HG02610 (cell line): ENCODE results near the gene FHAD1.
"Not testable (repeated sequence)": the region's sequence is repeated elsewhere in the genome, so short reads cannot be mapped to it uniquely, and the experiment has no call there.

ENCODE experiments used
- ATAC-seq: cut with Tn5 transposase; IDR thresholded peaks from one replicate; pipeline ENCODE4 v1.9.1; 2021; ENCODE audit warnings: mild to moderate bottlenecking, moderate library complexity; ENCODE audit not compliant: unreplicated experiment

FHAD1 gene

GRCh38 chr1:15362096-15362736, 115.2 kb downstream of the FHAD1 start:
- ATAC-seq, result no peak

- no peak for ATAC-seq
These were observed 115.7 kb downstream of the FHAD1 start for GRCh38 chr1:15362737-15363128.

GRCh38 chr1:15364740-15365139, 117.7 kb downstream of the FHAD1 start:
- no peak for ATAC-seq

GRCh38 chr1:15368888-15369287, 121.9 kb downstream of the FHAD1 start:
- ATAC-seq, result no peak

GRCh38 chr1:15370268-15370667, 123.2 kb downstream of the FHAD1 start:
- no peak for ATAC-seq

GRCh38 chr1:15370781-15371520, 123.9 kb downstream of the FHAD1 start:
- ATAC-seq, result no peak

- no peak for ATAC-seq
These were observed 124.9 kb downstream of the FHAD1 start for GRCh38 chr1:15371610-15372545.

GRCh38 chr1:15378729-15379128, 131.7 kb downstream of the FHAD1 start:
- ATAC-seq, result no peak

GRCh38 chr1:15379151-15379550, 132.1 kb downstream of the FHAD1 start:
- ATAC-seq, result not testable (repeated sequence)

- no peak for ATAC-seq
These were observed 133.8 kb downstream of the FHAD1 start for GRCh38 chr1:15380601-15381508.

- no peak for ATAC-seq
These were observed 134.8 kb downstream of the FHAD1 start for GRCh38 chr1:15381805-15382204.

GRCh38 chr1:15382601-15383518, 135.8 kb downstream of the FHAD1 start:
- no peak for ATAC-seq

- ATAC-seq, result no peak
These were observed 136.8 kb downstream of the FHAD1 start for GRCh38 chr1:15383810-15384209.

GRCh38 chr1:15384301-15384901, 137.4 kb downstream of the FHAD1 start:
- ATAC-seq, result peak; percentile 72

- no peak for ATAC-seq
These were observed 138.4 kb downstream of the FHAD1 start for GRCh38 chr1:15385420-15385819.

- ATAC-seq, result no peak
These were observed 139.2 kb downstream of the FHAD1 start for GRCh38 chr1:15386164-15386749.

- no peak for ATAC-seq
These were observed 141.3 kb downstream of the FHAD1 start for GRCh38 chr1:15388201-15388880.

GRCh38 chr1:15389828-15390227, 142.8 kb downstream of the FHAD1 start:
- ATAC-seq, result not testable (repeated sequence)
